ENCODE results near the gene NSUN4. TPM values are rescaled to one million over a fixed set of nuclear protein-coding genes. Genes with fewer than 3 reads are reported as not detected.
"Not testable (repeated sequence)": the region's sequence is repeated elsewhere in the genome, so short reads cannot be mapped to it uniquely, and the experiment has no call there.

The NSUN4 gene
- total RNA-seq, 2 donors from 2014 or later = 18.3 to 19.0 TPM

DNA sequence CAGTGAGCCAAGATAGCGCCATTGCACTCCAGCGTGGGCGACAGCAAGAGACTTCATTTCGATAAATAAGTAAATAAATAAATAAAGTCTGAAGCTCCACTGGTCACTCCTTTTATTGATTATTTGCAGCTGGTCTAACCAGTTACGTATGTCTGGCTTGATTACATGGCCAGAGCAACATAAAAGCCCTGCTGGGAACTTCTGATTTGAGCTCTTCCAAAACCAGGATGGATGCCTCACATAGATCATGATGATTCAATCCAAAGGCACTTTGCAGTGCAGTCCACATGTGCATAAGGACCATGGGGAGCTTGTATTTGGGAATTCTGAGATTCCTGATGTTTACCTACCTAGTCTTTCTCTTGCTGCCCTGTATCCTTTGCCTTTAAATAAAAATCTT, 24.0 kb downstream of the NSUN4 start:
- intact Hi-C loops (cut with DNase I) = no loop called here
- Histone ChIP-seq H3K9ac (ENCODE audit: low read depth in 2 of 2, low read length in 2 of 2) (no peak overlapping the region), H3K27me3 (no peaks in the 10 kb centered on the region), H3K4me3 (no peak overlapping the region), H3K27ac (no peak overlapping the region), H3K36me3 (peaks cover 4% of the 10 kb centered on the region), H3K9me3 (no peaks in the 10 kb centered on the region), H3K4me1 (no peaks in the 10 kb centered on the region)
- no peak for DNase-seq
- TF ChIP-seq, protein P1, sequence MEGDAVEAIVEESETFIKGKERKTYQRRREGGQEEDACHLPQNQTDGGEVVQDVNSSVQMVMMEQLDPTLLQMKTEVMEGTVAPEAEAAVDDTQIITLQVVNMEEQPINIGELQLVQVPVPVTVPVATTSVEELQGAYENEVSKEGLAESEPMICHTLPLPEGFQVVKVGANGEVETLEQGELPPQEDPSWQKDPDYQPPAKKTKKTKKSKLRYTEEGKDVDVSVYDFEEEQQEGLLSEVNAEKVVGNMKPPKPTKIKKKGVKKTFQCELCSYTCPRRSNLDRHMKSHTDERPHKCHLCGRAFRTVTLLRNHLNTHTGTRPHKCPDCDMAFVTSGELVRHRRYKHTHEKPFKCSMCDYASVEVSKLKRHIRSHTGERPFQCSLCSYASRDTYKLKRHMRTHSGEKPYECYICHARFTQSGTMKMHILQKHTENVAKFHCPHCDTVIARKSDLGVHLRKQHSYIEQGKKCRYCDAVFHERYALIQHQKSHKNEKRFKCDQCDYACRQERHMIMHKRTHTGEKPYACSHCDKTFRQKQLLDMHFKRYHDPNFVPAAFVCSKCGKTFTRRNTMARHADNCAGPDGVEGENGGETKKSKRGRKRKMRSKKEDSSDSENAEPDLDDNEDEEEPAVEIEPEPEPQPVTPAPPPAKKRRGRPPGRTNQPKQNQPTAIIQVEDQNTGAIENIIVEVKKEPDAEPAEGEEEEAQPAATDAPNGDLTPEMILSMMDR (IDR thresholded peaks at IDR 0.05) = no peak

DNA sequence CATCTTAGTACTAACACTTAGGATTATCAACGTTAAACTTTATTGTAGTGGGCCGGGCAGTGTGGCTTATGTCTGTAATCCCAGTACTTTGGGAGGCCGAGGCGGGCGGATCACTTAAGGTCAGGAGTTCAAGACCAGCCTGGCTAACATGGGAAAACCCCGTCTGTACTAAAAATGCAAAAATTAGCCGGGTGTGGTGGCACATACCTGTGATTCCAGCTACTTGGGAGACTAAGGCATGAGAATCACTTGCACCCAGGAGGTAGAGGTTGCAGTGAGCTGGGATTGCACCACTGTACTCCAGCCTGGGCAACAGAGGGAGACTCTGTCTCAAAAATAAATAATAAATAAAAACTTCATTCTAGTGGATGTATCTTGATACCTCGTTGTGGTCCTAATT, 25.2 kb downstream of the NSUN4 start:
- H3K36me3 ChIP-seq; H3K27ac ChIP-seq; H3K9ac ChIP-seq (ENCODE audit: low read depth in 2 of 2, low read length in 2 of 2); H3K4me3 ChIP-seq; H3K9me3 ChIP-seq; DNase-seq; H3K4me1 ChIP-seq; intact Hi-C loops (cut with DNase I); H3K27me3 ChIP-seq: not testable (repeated sequence)

DNA sequence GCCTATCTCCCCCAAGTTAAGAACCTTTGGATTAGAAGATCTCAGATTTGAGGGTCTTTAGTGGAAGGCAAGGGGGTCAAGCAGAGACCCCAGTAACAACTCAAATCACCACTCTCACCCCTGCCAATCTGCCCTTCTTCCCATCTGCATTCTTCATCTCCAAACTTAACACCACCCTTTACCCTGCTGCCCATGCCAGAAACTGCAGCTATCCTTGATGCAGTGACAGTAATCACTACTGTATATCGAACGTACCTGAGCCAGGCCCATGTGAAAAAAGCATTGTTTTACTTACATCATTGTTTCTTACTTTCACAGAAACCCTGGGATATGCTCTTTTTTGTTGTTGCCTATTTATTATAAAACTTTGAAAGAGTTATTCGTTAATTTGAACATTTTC, 26.5 kb downstream of the NSUN4 start:
- H3K36me3 ChIP-seq = peaks cover 4% of the 10 kb centered on the region
- no peaks in the 10 kb centered on the region for H3K4me1 ChIP-seq
- no peak overlapping the region for H3K27ac ChIP-seq
- no peak overlapping the region for H3K9ac ChIP-seq (ENCODE audit: low read depth in 2 of 2, low read length in 2 of 2)
- H3K9me3 ChIP-seq = no peaks in the 10 kb centered on the region
- H3K4me3 ChIP-seq = no peak overlapping the region
- intact Hi-C loops (cut with DNase I) = no loop called here
- TF ChIP-seq, protein P1 (IDR thresholded peaks at IDR 0.05) = no peak
- H3K27me3 ChIP-seq = no peaks in the 10 kb centered on the region
- no peak for DNase-seq

DNA sequence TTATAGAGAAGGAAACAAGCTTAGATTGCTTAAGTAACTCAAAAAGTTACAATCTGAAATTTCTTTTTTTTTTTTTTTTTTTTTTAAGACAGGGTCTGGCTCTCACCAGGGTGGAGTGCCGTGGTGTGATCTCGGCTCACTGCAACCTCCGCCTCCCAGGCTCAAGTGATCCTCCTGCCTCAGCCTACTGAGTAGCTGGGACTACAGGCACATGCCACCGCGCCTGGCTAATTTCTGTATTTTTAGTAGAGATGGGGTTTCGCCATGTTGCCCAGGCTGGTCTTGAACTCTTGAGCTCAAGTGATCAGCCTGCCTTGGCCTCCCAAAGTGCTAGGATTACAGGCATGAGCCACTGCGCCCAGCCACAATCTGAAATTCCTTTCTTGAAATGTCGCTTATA, 27.1 kb downstream of the NSUN4 start:
- H3K9me3 ChIP-seq; H3K36me3 ChIP-seq; DNase-seq; H3K27ac ChIP-seq; H3K4me3 ChIP-seq; H3K27me3 ChIP-seq; H3K9ac ChIP-seq (ENCODE audit: low read depth in 2 of 2, low read length in 2 of 2); intact Hi-C loops (cut with DNase I); H3K4me1 ChIP-seq: not testable (repeated sequence)

DNA sequence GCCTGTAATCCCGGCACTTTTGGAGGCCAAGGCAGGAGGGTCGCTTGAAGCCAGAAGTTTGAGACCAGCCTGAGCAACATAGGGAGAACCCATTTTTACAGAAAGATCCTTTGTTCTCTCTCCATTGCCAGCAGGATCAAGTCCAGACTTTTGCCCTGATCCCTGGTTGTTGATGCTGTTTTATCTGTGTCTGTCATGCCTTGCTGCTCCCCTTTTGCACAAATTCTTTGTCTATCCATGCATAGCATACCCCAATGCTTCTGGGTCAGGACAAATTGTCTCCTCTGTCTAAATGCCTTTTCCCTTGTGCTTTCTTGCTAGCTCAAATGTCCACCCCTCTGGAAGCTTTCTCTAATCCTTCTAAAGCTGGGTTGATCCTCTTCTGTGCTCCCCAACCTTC, 28.2 kb downstream of the NSUN4 start:
- TF ChIP-seq, protein P1 (IDR thresholded peaks at IDR 0.05) = no peak
- Histone ChIP-seq H3K4me1 (no peaks in the 10 kb centered on the region), H3K27ac (no peak overlapping the region), H3K9ac (ENCODE audit: low read depth in 2 of 2, low read length in 2 of 2) (no peak overlapping the region), H3K27me3 (no peaks in the 10 kb centered on the region), H3K9me3 (no peaks in the 10 kb centered on the region), H3K36me3 (no peaks in the 10 kb centered on the region), H3K4me3 (no peak overlapping the region)
- no peak for DNase-seq
- intact Hi-C loops (cut with DNase I) = no loop called here

DNA sequence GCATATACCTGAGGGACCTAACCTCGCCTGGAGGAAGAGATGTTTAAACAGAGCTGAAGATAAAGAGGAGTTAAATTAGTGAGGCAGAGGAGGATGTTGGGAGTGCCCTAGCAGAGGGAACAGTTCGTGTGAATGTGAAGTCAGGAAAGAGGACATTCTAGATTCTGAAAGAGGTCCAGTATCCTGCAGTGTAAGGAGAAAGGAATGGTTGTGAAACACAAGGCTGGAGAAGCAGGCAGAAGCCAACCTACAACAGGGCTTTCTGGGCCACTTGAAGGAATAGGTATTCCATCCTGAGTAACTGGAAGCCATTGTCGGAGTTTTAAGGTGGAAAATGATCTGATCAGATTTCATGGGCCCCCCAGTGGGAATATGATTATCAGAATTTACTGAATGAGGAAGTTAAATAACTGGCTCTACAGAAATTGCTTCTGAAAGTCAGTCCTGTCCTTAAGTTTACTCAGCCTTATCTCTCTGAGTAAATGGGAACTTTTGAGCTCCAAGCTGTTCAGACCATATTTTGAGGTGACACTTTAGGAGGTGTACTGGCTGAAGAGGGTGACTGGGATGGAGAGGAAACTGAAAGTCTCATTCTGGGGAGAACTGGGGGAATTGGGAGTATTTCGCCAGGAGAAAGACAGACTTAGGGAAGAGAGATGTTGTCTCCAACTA, 29.1 kb downstream of the NSUN4 start:
- Histone ChIP-seq H3K36me3 (no peaks in the 10 kb centered on the region), H3K4me3 (no peak overlapping the region), H3K9me3 (no peaks in the 10 kb centered on the region), H3K9ac (ENCODE audit: low read depth in 2 of 2, low read length in 2 of 2) (no peak overlapping the region), H3K27me3 (no peaks in the 10 kb centered on the region), H3K27ac (no peak overlapping the region), H3K4me1 (no peaks in the 10 kb centered on the region)
- TF ChIP-seq, protein P1 (IDR thresholded peaks at IDR 0.05) = no peak
- intact Hi-C loops (cut with DNase I) = no loop called here
- no peak for DNase-seq

Data from colonic mucosa (tissue), 4 donors.